H1 (cell line): ENCODE data around the gene SHROOM3.

ENCODE experiments used
- CREB1 ChIP-seq: IDR thresholded peaks from 2 replicates; pipeline ENCODE4 v1.6.1; 2012; ENCODE audit warnings: inconsistent platforms
- SP4 ChIP-seq: IDR thresholded peaks from 2 replicates; pipeline ENCODE4 v1.6.1; 2012; ENCODE audit warnings: low read length, inconsistent platforms
- SRF ChIP-seq: IDR thresholded peaks from 2 replicates; pipeline ENCODE4 v1.6.1; 2011; ENCODE audit warnings: mild to moderate bottlenecking, low read depth, low read length, moderate library complexity
- TF ChIP-seq, protein P1 (sequence below), 3 experiments: IDR thresholded peaks; 1 replicate in 2 of 3; 2 replicates in 1 of 3; pipeline versions ENCODE4 v1.5.1 to v1.6.1; 2011; ENCODE audit warnings: low read length in 3 of 3, mild to moderate bottlenecking in 3 of 3, inconsistent platforms in 2 of 3, low read depth in 1 of 3, moderate library complexity in 1 of 3; ENCODE audit not compliant: insufficient read depth in 1 of 3; ENCODE audit errors: control extremely low read depth in 1 of 3
- TF ChIP-seq, protein P2 (sequence below): IDR thresholded peaks from 2 replicates; pipeline ENCODE4 v1.6.1; 2011; ENCODE audit warnings: low read depth, mild to moderate bottlenecking, low read length; ENCODE audit not compliant: insufficient read depth

DNA sequence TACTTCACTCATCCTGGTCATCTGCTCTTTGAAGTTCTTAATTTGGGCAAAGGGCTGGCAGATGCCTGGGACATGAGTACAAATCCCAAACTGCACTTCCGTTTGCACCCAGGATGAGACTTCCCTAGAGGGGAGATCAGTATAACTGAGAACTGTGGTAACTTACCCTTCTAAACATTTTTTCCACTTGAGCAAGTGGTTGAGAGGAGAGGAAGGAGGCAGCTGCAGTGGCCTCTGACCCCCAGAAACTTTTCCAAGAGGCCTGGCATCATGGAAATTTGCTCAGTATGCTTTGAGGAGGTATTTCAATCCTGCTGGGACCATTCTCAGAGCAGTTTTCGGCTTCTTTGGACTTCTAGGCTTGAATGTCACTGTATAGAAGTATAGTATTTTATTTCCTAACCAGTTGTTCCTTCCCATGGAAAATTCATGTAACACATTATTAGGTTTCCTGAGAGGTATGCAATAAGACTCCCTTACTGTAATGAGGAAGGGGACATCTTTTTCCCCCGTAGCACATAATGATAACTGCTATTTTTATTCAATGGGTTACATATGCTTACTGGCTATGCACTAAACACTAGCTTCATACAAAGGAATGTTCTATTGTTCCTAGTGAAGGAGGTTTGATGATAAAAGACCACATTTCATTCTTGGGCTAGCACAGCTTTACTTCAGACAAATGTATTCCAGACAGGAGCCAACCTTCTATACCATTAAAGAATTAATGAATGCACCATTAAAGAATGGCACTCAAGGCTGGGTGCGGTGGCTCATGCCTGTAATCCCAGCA lies 129.3 kb downstream of the SHROOM3 start:
- TF ChIP-seq SP4 (no peak), CREB1 (no peak), SRF (no peak)
- TF ChIP-seq, protein P1, sequence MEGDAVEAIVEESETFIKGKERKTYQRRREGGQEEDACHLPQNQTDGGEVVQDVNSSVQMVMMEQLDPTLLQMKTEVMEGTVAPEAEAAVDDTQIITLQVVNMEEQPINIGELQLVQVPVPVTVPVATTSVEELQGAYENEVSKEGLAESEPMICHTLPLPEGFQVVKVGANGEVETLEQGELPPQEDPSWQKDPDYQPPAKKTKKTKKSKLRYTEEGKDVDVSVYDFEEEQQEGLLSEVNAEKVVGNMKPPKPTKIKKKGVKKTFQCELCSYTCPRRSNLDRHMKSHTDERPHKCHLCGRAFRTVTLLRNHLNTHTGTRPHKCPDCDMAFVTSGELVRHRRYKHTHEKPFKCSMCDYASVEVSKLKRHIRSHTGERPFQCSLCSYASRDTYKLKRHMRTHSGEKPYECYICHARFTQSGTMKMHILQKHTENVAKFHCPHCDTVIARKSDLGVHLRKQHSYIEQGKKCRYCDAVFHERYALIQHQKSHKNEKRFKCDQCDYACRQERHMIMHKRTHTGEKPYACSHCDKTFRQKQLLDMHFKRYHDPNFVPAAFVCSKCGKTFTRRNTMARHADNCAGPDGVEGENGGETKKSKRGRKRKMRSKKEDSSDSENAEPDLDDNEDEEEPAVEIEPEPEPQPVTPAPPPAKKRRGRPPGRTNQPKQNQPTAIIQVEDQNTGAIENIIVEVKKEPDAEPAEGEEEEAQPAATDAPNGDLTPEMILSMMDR (IDR thresholded peaks at IDR 0.05; ENCODE audit: control extremely low read depth in 1 of 3, insufficient read depth in 1 of 3, low read depth in 1 of 3, low read length in 3 of 3): no peak
- TF ChIP-seq, protein P2, sequence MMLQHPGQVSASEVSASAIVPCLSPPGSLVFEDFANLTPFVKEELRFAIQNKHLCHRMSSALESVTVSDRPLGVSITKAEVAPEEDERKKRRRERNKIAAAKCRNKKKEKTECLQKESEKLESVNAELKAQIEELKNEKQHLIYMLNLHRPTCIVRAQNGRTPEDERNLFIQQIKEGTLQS: no peak
